Adipose tissue (tissue), 3 donors: ENCODE results near the gene NAA80. TPM values are rescaled to one million over a fixed set of nuclear protein-coding genes. Genes with fewer than 3 reads are reported as not detected.

Experiments used
- H3K27ac ChIP-seq: one replicate; pipeline ENCODE4 v1.5.1; 2013; ENCODE audit warnings: low read depth, low read length
- WGBS, 3 donors: extraction: QIAGEN DNeasy Blood & Tissue Kit; methylation state at CpG; one replicate each; pipeline ENCODE4 v1.1.7; 2013; 5-methylcytosine and 5-hydroxymethylcytosine counted together
- polyA plus RNA-seq, 3 donors: library from polyadenylated mRNA; stranded (reverse); fragments of 200-250 nt; gene quantifications; one replicate each; pipeline ENCODE4 v1.2.3, GENCODE V29; 2013
- donor health status: healthy with polysubstance abuse.
- donor health status: Bipolar disorder and iron deficiency.
- donor health status: healthy.

Gene NAA80
- polyA plus RNA-seq: 10 to 100 TPM in 1 of 3 donors, 1 to 10 TPM in 2; 7.0 to 14.4 (median 7.6) TPM

- peak within 1 kb of the TSS; percentile 29 for H3K27ac ChIP-seq
- WGBS, 3 donors: 0 to 1% (median 0%) methylated on average over 55 to 61 of the region's 61 CpGs
These were observed at the start of gene NAA80, which contains the start of gene HYAL3 for GRCh38 chr3:50298836-50299637. Gene NAA80, minus strand, starts transcription at chr3:50299405. Its CDS starts 1,942 bp downstream, at chr3:50297463. Gene HYAL3, minus strand, starts transcription at chr3:50299405. Its CDS starts 3,803 bp downstream, at chr3:50295602.

DNA sequence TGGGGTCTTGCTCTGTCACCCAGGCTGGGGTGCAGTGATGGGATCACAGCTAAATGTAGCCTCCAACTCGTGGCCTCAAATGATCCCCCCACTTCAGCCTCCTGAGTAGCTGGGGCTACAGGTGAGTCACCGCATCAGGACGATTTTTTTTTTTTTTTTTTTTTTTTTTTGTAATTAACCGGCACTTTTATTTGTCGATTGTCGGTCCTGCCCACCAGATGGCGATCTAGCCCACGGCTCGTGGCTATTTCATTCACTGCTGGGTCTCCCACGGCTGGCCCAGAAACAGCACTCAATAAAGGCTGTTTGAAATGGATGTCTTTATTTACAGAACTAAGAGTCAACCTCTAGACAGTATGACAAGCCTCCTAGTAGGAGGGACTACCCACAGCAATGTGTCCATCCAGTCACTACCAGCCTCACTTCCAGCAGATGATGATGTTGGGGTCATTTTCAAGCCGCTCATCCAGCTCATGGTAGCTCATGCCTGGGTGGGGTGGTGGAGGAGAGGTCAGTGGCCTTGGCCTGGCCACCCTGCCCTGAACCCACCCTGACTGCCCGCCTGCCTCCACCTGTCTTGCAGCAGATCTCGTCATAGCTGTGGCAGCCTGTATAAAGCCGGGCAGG, 48.1 kb upstream of the NAA80 start:
- no peak overlapping the region for H3K27ac ChIP-seq
- WGBS, 3 donors: 28% methylated on average over 14 of the region's 14 CpGs

GRCh38 chr3:50345586-50346234, 46.5 kb upstream of the NAA80 start, which contains the start of gene ZMYND10:
Gene ZMYND10, minus strand, starts transcription at chr3:50345732. Its CDS starts 153 bp downstream, at chr3:50345579.
- no peak within 1 kb of the TSS for H3K27ac ChIP-seq
- 9 to 16% (median 11%) methylated on average over 43 to 45 of the region's 45 CpGs for WGBS, 3 donors

DNA sequence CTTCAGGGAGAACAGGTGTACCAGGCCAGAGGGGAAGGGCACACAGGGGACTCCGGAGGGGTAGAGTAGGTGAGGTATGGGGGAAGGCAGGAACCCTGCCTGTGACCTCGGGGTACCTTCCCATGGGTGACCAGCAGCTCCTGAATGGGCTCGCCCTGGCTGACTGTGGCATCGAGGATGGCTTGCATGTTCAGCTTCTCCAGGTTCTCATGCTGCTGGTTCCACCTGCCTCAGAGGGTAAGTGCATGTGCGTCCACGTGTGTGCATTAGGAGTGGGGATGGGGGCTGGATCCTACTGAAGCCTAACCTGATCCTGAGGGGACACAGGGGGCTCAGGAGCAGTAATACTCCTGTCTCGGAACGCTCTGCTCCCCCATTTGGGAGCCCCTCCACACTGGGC, 45.8 kb upstream of the NAA80 start:
- 71 to 84% (median 76%) methylated on average over 8 of the region's 8 CpGs for WGBS, 3 donors
- H3K27ac ChIP-seq: no peak overlapping the region

GRCh38 chr3:50342813-50343633, 43.8 kb upstream of the NAA80 start:
- H3K27ac ChIP-seq: no peak overlapping the region
- WGBS, 3 donors: 84 to 86% (median 85%) methylated on average over 13 of the region's 13 CpGs

GRCh38 chr3:50341996-50342650, 42.9 kb upstream of the NAA80 start:
- H3K27ac ChIP-seq: no peak overlapping the region
- WGBS, 3 donors: 82 to 83% (median 83%) methylated on average over 13 of the region's 13 CpGs

DNA sequence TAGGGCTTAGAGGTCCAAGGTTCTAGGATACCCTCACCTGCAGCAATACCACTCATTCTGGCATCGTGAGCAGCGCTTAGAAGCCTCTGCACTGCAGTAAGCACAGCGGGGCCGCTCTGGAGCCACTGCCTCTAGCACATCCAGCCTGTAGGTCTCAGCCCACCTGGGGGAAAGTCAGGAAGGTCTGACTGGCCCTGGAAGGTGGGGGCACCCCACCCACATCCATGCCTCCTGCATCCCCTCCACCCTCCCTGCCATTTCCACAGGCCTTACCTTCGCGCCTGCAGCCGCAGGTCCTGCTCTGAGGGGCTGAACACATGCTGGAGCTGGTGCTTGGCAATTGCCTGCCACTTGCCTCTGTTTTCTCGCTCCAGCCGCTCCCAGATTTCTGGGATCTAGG, 42.3 kb upstream of the NAA80 start:
- WGBS, 3 donors: 82 to 90% (median 84%) methylated on average over 9 of the region's 9 CpGs
- no peak overlapping the region for H3K27ac ChIP-seq

DNA sequence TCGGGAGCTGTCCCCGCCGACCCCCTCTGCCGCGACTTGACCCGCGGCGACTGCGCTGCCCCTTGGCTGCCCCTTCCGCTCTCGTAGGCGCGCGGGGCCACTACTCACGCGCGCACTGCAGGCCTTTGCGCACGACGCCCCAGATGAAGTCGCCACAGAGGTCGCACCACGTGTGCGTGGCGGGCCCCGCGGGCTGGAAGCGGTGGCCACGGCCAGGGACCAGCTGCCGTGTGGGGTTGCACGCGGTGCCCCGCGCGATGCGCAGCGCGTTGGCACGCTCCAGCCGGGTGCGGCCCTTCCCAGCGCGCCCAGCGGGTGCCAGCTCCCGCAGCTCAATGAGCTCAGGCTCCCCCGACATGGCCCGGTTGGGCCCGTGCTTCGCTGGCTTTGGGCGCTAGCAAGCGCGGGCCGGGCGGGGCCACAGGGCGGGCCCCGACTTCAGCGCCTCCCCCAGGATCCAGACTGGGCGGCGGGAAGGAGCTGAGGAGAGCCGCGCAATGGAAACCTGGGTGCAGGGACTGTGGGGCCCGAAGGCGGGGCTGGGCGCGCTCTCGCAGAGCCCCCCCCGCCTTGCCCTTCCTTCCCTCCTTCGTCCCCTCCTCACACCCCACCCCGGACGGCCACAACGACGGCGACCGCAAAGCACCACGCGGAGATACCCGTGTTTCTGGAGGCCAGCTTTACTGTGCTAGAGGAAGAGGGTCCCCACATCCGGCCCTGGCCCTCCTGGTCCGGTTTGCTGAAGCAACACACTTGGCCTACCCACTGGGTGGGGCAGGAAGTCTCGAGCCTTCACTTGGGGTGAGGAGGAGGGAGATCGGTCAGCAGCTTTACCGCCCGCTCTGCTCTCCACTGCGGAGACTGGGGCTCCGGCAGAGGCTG, 41.5 kb upstream of the NAA80 start, which contains the start of gene RASSF1:
RASSF1 (minus strand) TSS at position 389 of the 882 bp plus-strand sequence; CDS start at position 358, 31 bp downstream.
- 1 to 15% (median 1%) methylated on average over 66 to 85 of the region's 85 CpGs for WGBS, 3 donors
- peak within 1 kb of the TSS; percentile 47 for H3K27ac ChIP-seq

DNA sequence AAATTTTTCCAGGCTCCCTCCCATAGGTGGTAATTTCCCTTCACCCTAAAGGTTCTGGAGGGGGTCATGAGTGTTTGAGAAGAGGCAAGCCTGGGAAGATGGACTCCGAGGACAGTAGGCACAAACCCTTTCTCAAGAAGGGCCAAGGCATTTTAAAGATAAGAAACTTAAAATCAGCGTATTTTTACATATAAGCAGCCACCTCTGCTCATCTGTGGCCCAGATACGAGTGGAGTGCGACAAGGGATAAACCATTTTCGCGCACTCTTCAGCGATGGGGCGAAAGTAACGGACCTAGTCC, 40.9 kb upstream of the NAA80 start:
- 9 to 58% (median 22%) methylated on average over 9 of the region's 9 CpGs for WGBS, 3 donors
- peak overlapping the region; percentile 47 for H3K27ac ChIP-seq

DNA sequence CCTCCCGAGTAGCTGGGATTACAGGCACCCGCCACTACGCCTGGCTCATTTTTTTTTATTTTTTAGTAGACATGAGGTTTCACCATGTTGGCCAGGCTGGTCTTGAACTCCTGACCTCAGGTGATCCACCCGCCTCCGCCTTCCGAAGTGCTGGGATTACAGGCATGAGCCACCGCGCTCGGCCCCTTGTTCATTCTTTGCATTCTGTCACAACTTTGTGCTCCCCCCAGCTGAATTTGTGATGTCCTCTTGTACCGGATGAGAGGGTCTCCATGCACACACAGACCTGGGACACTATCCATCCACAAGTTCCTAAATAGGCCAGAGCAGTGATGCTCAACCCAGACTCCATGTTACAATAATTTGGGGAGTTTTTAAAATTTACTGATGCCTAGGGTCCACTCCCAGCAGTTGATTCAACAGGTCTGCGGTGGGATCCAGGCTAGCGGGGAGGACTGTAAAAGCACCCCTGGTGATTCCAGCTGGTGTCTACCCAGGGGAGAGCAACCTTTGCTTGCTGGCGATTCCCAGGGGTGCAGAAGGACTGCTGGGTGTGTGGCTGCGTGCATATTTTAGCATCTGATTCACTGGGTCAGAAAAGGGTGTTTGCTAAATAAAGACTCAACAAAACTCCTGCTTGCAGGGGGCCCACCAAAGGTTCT, 40.4 kb upstream of the NAA80 start:
- H3K27ac ChIP-seq: peak overlapping the region; percentile 36
- whole genome bisulfite sequencing, 3 donors: 51 to 88% (median 69%) methylated on average over 14 of the region's 14 CpGs

DNA sequence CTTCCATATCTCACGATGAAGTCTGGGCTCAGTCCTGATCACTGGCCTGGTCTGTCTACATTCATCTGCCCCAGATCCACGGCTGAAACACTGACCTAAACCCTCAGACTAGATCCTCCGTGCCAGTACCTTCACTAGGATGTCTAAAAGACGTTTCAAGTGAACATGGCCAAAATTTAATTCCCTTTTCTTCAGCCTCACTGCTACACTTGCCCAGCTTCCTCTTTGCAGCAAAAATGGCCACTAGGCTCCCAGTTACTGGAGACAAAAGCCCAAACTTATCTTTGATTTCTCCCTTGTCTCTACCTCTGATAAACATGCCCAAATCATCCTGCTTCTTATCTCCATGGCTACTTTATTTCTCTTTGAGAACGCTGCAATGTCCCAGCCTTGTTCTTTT, 39.8 kb upstream of the NAA80 start:
- 38 to 80% (median 43%) methylated on average over 5 of the region's 5 CpGs for WGBS, 3 donors
- peak overlapping the region; percentile 51 for H3K27ac ChIP-seq

GRCh38 chr3:50337175-50337861, 38.1 kb upstream of the NAA80 start:
- WGBS, 3 donors: 0% methylated on average over 70 to 79 of the region's 79 CpGs
- peak overlapping the region; percentile 98 for H3K27ac ChIP-seq

DNA sequence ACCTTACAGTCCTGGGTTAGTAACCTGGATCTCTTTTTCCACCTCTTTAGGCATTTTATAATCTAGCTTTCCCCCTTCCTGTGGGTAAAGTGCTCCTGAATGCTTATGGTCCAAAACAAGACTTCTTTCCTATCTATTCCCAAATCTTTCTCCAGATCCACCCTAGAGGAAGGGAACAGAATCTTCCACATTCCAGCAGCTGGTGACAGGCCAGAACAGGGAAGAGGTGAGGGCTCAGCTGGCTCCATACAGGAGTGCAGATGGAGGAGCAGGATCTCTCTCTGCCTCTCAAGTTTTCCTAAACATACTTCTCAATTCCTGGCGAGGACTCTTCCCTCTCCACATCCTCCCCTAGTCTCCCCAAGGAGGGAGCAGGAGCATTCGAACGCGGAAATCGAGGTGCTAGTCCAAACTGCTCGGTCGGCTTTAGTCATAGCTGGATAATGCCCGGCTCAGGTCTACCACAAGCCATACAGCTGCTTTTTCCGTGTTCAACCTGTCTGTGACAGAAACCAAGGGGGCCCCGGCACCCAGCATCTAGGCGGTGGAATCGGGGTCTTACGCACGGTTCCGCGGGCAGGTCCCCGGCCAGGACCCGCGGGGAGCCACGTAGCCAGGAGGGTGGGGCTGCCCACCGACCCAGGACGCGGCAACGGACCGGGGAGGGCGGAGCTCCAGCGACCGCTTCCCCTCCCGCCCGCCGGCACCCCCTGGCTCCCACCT, 37.4 kb upstream of the NAA80 start:
- H3K27ac ChIP-seq: peak overlapping the region; percentile 73
- WGBS, 3 donors: 1 to 2% (median 2%) methylated on average over 26 to 31 of the region's 31 CpGs

- no peak overlapping the region for H3K27ac ChIP-seq
- WGBS, 3 donors: 53 to 65% (median 55%) methylated on average over 5 of the region's 5 CpGs
These were observed 35.3 kb upstream of the NAA80 start for GRCh38 chr3:50334339-50335075.
